Measurements from ENCODE around the gene RPN2. TPM values are rescaled to one million over a fixed set of nuclear protein-coding genes. Genes with fewer than 3 reads are reported as not detected.
A peak's percentile ranks its signal among the peaks of the same experiment; 100 is the strongest.

Gene RPN2
- total RNA-seq, 1 donor from 2014 or later = 142 TPM

GRCh38 chr20:37237656-37238055 lies 58.5 kb downstream of the RPN2 start:
- Mint-ChIP-seq H3K36me3 (peaks cover 40% of the 10 kb centered on the region), H3K27ac (no peak overlapping the region), H3K9me3 (no peaks in the 10 kb centered on the region), H3K4me3 (no peak overlapping the region), H3K4me1 (no peaks in the 10 kb centered on the region), H3K27me3 (ENCODE audit: low read depth) (no peaks in the 10 kb centered on the region)
- TF ChIP-seq, protein P1, sequence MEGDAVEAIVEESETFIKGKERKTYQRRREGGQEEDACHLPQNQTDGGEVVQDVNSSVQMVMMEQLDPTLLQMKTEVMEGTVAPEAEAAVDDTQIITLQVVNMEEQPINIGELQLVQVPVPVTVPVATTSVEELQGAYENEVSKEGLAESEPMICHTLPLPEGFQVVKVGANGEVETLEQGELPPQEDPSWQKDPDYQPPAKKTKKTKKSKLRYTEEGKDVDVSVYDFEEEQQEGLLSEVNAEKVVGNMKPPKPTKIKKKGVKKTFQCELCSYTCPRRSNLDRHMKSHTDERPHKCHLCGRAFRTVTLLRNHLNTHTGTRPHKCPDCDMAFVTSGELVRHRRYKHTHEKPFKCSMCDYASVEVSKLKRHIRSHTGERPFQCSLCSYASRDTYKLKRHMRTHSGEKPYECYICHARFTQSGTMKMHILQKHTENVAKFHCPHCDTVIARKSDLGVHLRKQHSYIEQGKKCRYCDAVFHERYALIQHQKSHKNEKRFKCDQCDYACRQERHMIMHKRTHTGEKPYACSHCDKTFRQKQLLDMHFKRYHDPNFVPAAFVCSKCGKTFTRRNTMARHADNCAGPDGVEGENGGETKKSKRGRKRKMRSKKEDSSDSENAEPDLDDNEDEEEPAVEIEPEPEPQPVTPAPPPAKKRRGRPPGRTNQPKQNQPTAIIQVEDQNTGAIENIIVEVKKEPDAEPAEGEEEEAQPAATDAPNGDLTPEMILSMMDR (IDR thresholded peaks at IDR 0.05; ENCODE audit: unreplicated experiment) = no peak
- DNase-seq (ENCODE audit: low spot score in 2 of 2, unreplicated experiment in 2 of 2) = no peak

GRCh38 chr20:37238426-37238825 lies 59.3 kb downstream of the RPN2 start:
- H3K4me3 Mint-ChIP-seq = no peak overlapping the region
- no peaks in the 10 kb centered on the region for H3K9me3 Mint-ChIP-seq
- H3K36me3 Mint-ChIP-seq = peaks cover 41% of the 10 kb centered on the region
- no peaks in the 10 kb centered on the region for H3K27me3 Mint-ChIP-seq (ENCODE audit: low read depth)
- peak overlapping the region; percentile 40 for H3K27ac Mint-ChIP-seq
- no peak for DNase-seq (ENCODE audit: low spot score in 2 of 2, unreplicated experiment in 2 of 2)
- TF ChIP-seq, protein P1 (IDR thresholded peaks at IDR 0.05; ENCODE audit: unreplicated experiment) = no peak
- H3K4me1 Mint-ChIP-seq = no peaks in the 10 kb centered on the region

DNA sequence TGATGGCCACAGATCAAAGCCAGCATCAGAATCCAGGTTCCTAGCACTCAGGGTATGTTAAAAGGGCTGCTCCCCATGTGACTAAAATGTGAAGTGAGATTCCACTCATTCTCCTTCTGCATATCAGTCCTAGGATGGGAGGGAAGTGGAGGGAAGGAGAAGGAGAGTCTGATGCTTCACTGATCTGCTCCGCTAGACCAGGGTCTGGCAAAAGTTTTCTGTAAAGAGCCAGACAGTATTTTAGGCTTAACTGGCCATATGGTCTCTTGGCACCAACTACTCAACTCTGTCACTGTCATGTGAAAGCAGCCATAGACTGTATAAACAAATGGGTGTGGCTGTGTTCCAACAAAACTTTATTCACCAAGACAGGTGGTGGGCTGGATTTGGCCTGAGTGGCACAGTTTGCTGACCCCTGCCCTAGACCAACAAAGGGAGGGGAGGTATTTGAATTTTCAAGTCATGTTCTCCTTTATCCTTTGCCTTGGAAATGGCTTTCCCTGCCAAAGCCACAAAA lies 59.9 kb downstream of the RPN2 start:
- Mint-ChIP-seq H3K36me3 (peaks cover 47% of the 10 kb centered on the region), H3K27me3 (ENCODE audit: low read depth) (no peaks in the 10 kb centered on the region)

DNA sequence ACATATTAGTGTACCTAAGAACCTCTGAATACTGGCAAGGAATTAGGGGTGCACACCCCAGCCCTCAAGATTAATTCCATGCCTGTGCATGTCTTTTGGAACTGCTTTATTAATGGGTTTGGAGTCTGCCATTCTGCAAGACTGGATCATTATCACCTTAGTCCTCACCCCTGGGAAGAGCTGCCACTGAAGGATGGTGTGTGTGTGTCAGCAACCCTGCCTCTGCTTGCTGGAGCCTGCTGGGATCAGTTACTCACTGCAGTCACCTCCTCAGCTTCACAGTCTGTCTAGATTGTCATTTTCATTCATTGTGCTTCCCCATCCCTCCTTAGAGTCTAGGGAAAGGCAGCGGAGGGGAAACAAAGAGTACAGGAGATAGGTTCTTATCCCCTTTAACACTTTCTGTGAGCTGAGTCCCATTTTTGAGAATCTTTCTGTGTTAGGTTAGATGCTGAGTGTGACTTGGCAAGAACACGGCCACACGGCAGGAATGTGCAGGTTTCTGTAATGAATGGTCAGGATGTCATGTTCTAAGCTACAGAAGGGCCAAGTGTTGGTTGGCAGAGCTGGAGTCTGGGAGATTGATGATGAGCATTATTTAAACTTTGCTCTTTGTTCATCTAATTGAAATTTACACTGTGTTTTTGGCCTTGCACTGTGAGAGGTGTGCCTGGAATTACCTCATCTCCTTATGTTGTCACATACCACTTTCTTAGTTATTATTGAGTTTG lies 61.4 kb downstream of the RPN2 start:
- H3K4me1 Mint-ChIP-seq = no peaks in the 10 kb centered on the region
- peaks cover 43% of the 10 kb centered on the region for H3K36me3 Mint-ChIP-seq
- DNase-seq (ENCODE audit: low spot score in 2 of 2, unreplicated experiment in 2 of 2) = no peak
- no peak overlapping the region for H3K4me3 Mint-ChIP-seq
- TF ChIP-seq, protein P1 (IDR thresholded peaks at IDR 0.05; ENCODE audit: unreplicated experiment) = no peak
- no peak overlapping the region for H3K27ac Mint-ChIP-seq
- H3K27me3 Mint-ChIP-seq (ENCODE audit: low read depth) = no peaks in the 10 kb centered on the region
- no peaks in the 10 kb centered on the region for H3K9me3 Mint-ChIP-seq

More for the DNA sequence above, 59.9 kb downstream of the RPN2 start:
- H3K4me3 Mint-ChIP-seq = no peak overlapping the region
- no peaks in the 10 kb centered on the region for H3K4me1 Mint-ChIP-seq
- H3K9me3 Mint-ChIP-seq = no peaks in the 10 kb centered on the region
- no peak for DNase-seq (ENCODE audit: low spot score in 2 of 2, unreplicated experiment in 2 of 2)
- H3K27ac Mint-ChIP-seq = peak overlapping the region; percentile 40
- TF ChIP-seq, protein P1 (IDR thresholded peaks at IDR 0.05; ENCODE audit: unreplicated experiment) = no peak

- Mint-ChIP-seq H3K27ac (no peak overlapping the region), H3K27me3 (ENCODE audit: low read depth) (no peaks in the 10 kb centered on the region), H3K4me3 (no peak overlapping the region), H3K4me1 (no peaks in the 10 kb centered on the region), H3K9me3 (no peaks in the 10 kb centered on the region), H3K36me3 (peaks cover 34% of the 10 kb centered on the region)
- DNase-seq (ENCODE audit: low spot score in 2 of 2, unreplicated experiment in 2 of 2) = no peak
- TF ChIP-seq, protein P1 (IDR thresholded peaks at IDR 0.05; ENCODE audit: unreplicated experiment) = no peak
Observed at GRCh38 chr20:37242503-37242902, 63.4 kb downstream of the RPN2 start.

All from mesothelial cell of epicardium (in vitro differentiated cells).